ENCODE data around the gene OXER1.

Gene OXER1

GRCh38 chr2:42726680-42727079, 37.3 kb downstream of the OXER1 start:
- no peak for DNase-seq
- in situ Hi-C loops (cut with MboI; ENCODE audit: low pct_unique_long_range_greater_than_20kb, low sequenced_read_pairs): no loop called here

- peak; percentile 54 for DNase-seq
- in situ Hi-C loops (cut with MboI; ENCODE audit: low pct_unique_long_range_greater_than_20kb, low sequenced_read_pairs): no loop called here
These were observed 38.3 kb downstream of the OXER1 start for GRCh38 chr2:42725657-42726056.

GRCh38 chr2:42724886-42725285, 39.0 kb downstream of the OXER1 start:
- DNase-seq: no peak
- in situ Hi-C loops (cut with MboI; ENCODE audit: low pct_unique_long_range_greater_than_20kb, low sequenced_read_pairs): no loop called here

GRCh38 chr2:42723465-42723864, 40.5 kb downstream of the OXER1 start:
- DNase-seq: no peak
- in situ Hi-C loops (cut with MboI; ENCODE audit: low pct_unique_long_range_greater_than_20kb, low sequenced_read_pairs): no loop called here

- in situ Hi-C loops (cut with MboI; ENCODE audit: low pct_unique_long_range_greater_than_20kb, low sequenced_read_pairs): no loop called here
These were observed 41.4 kb downstream of the OXER1 start for GRCh38 chr2:42722320-42723190.

GRCh38 chr2:42721898-42722297, 42.0 kb downstream of the OXER1 start:
- in situ Hi-C loops (cut with MboI; ENCODE audit: low pct_unique_long_range_greater_than_20kb, low sequenced_read_pairs): no loop called here
- no peak for DNase-seq

More at GRCh38 chr2:42722320-42723190, 41.4 kb downstream of the OXER1 start:
- DNase-seq: peak; percentile 9

- DNase-seq: no peak
- in situ Hi-C loops (cut with MboI; ENCODE audit: low pct_unique_long_range_greater_than_20kb, low sequenced_read_pairs): no loop called here
These were observed 49.2 kb downstream of the OXER1 start for GRCh38 chr2:42714686-42715085.

- in situ Hi-C loops (cut with MboI; ENCODE audit: low pct_unique_long_range_greater_than_20kb, low sequenced_read_pairs): no loop called here
- no peak for DNase-seq
These were observed 50.0 kb downstream of the OXER1 start for GRCh38 chr2:42713920-42714319.

GRCh38 chr2:42712934-42713333, 51.0 kb downstream of the OXER1 start:
- in situ Hi-C loops (cut with MboI; ENCODE audit: low pct_unique_long_range_greater_than_20kb, low sequenced_read_pairs): no loop called here
- DNase-seq: no peak

Data from KBM-7 (cell line).